Activated naive CD4-positive, alpha-beta T cell (primary cell): Measurements from ENCODE around the gene EVA1C.
A peak's percentile ranks its signal among the peaks of the same experiment; 100 is the strongest.
"Not testable (repeated sequence)": the region's sequence is repeated elsewhere in the genome, so short reads cannot be mapped to it uniquely, and the experiment has no call there.

ENCODE experiments used
- DNase-seq, 4 experiments: peaks; one replicate each; lab custom pipeline; 2025; lab: John Stamatoyannopoulos, UW

EVA1C gene

GRCh38 chr21:32390537-32391224, 21.8 kb upstream of the EVA1C start:
- DNase-seq: not testable (repeated sequence)

DNA sequence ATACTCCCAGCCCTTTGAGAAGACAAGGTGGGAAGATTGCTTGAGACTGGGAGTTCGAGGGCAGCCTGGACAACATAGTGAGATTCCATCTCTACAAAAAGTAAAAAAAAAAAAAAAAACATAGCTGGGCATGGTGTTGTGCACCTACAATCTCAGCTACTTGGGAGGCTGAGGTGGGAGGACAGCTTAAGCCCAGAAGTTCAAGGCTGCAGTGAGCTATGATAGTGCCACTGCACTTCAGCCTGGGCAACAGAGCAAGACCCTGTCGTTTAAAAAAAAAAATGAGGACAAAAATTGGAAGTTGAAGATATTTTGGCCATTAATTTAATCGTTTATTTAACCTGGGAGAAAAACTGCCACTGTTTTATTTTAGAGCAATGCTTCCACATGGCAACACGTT, 20.8 kb upstream of the EVA1C start:
- DNase-seq: no peak

- DNase-seq: no peak
Measured at GRCh38 chr21:32392299-32392879, 20.1 kb upstream of the EVA1C start.

DNA sequence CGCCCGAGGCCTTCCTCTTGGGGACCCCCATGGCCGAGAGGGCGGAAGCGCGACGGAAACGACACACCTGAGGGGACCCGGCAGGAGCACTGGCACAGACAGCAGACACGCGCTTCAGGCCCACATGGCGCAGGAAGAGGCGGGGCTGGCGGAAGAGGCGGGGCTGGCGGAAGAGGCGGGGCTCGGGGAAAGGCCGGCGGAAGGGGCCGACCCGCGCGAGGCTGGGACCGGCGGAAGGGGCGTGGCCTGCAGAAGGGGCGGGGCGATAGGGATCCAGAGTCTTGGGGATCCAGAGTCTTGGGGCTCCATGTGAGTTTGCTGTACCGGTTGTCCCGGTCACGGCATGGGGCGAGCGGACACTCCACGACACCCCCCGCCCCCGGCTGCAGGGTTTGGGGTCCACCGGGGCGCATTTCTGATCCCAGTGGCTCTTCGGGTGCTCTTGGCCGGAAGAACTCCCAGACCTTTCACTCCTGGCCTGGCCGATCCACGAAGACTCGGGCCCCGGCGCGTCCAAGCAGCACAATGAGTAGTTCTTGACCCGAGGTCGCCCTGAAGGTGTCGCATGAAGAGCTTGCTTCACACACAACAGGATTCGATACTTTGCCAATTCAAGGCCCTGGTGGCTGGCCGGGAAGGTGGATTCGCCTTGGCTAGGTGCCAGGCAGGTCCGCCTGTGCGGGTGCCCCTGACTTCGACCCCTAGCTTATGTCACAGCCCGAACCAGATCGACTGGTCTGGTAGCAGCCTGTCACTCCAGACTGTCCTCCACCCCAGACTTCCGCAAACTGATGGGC, 19.4 kb upstream of the EVA1C start, which contains the start of gene URB1:
TSS of gene URB1 (minus strand) at position 133 of the 797 bp plus-strand sequence. CDS start at position 31, 102 bp downstream.
- DNase-seq: peak; percentile 86 to 96 (median 94)

DNA sequence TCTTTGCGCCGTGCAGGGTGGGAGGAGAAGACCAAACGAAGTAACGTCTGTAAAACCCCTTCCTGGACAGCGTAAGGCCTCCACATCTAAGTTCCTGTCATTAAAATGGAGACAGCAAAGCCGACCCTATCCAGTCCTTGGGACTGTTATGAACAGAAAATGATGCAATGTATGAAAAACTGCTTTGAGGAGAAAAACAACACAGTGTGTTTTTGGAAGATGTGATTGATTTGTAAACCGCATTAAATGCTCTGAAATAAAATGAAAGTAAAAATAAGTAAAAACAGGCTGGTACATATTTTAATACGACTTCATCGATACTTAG, 18.9 kb upstream of the EVA1C start:
- no peak for DNase-seq

DNA sequence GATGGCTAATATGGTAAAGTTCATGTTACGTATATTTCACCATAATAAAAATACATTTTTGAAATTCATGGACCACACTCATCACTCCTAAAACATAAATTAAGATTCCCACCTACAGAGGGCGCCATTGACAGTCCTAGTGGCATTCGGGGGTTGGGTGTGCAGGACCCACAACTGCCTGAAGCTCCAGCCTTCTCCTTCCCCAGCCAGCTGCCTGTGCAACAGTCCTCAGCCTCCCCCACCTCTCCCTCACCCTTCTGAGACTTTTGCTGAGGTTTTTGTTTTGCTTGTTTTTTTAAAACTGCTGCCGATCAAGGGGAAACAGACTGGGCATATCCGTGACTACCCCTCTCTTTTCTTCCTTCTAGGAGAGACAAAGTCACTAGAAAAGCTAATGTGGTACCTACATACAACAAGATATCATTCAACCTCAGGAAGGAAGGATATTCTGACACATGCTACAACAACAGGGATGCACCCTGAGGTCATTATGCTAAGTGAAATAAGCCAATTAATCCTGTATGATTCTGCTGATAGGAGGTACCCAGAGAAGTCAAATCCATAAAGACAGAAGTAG, 9.2 kb upstream of the EVA1C start:
- DNase-seq: peak in 1 of 4 experiments; percentile 19

GRCh38 chr21:32406405-32406804, 6.1 kb upstream of the EVA1C start:
- no peak for DNase-seq

- no peak for DNase-seq
Measured at GRCh38 chr21:32410291-32410690, 2.2 kb upstream of the EVA1C start.

DNA sequence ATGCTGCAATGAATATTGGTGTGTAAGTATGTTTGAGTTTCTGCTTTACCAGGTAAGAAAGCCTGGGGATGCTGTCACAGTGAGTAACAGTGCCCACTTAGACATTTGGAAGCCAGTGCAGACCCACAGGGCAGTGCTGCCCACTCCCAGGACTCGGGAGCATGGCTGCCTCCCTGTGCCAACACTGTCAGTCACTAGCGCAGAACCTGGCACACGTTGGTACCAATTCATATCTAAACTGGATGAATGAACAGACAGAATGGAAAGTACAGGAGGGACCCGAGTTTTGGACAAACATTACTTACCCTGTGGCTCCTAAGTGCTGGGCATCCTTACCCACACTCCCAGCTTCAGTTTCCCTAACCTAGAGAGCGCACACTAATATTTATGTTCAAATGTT, 1.6 kb upstream of the EVA1C start:
- no peak for DNase-seq

GRCh38 chr21:32411350-32412161, 950 bp upstream of the EVA1C start:
- peak; percentile 11 to 58 (median 20) for DNase-seq

GRCh38 chr21:32413015-32413504, 554 bp downstream of the EVA1C start:
- DNase-seq: no peak

GRCh38 chr21:32413697-32414578, 1.4 kb downstream of the EVA1C start:
- DNase-seq: no peak

GRCh38 chr21:32414579-32415358, 2.3 kb downstream of the EVA1C start:
- no peak for DNase-seq

- no peak for DNase-seq
Measured at GRCh38 chr21:32415451-32416398, 3.2 kb downstream of the EVA1C start.

DNA sequence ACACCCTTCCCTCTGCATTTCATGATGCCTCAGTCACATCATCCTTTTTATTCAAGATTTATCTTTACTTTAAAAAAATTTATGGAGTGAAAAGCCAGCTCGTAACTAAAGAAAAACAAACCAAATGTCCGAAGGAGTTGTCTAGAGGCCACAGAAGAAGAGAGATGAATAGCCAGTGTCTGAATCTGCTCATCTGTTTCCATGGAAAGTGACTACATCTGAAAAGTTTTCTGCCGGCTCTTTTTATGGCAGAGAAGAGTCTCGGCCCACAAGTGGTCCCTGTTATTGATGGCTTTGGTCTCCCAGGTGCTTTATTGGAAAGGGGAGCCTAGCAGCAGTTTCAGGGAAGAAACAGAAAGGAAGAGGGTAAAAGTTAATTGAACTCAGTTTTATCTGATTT, 5.6 kb downstream of the EVA1C start:
- DNase-seq: no peak

- DNase-seq: no peak
Measured at GRCh38 chr21:32422064-32422463, 9.6 kb downstream of the EVA1C start.

GRCh38 chr21:32423320-32424190, 11.0 kb downstream of the EVA1C start:
- DNase-seq: no peak

DNA sequence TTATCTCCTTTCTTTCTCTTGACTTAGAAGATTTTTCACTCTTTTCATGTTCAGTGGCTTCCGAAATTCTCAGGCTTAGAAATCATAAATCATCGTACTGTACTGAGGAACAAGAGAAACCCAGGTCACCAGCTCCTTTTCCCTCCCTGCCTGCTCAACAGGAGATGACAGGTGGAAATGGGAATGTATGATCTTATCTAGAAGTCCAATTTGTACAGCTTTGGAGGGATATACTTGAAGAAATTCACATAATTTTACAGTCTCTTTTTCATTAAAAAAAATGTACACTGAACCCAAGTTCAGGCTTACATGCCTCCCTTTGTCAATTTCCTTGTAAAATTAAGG, 11.7 kb downstream of the EVA1C start:
- no peak for DNase-seq
